RCC 7860 (cell line): Measurements from ENCODE around the gene POLR2L.
A peak's percentile ranks its signal among the peaks of the same experiment; 100 is the strongest.

Source experiments
- DNase-seq: peaks from one replicate; pipeline ENCODE4 v3.0.0-alpha.2; 2015; ENCODE audit warnings: low spot score
- FAIRE-seq: peaks from 2 replicates; lab custom pipeline; 2012; peaks lifted over from hg19 to GRCh38; lab: Jason Lieb, UNC

POLR2L gene

GRCh38 chr11:813456-814096, 28.8 kb downstream of the POLR2L start:
- FAIRE-seq (no peak), DNase-seq (no peak)

GRCh38 chr11:813072-813455, 29.3 kb downstream of the POLR2L start:
- DNase-seq = no peak
- no peak for FAIRE-seq

- no peak for FAIRE-seq
- DNase-seq = no peak
These were observed 29.9 kb downstream of the POLR2L start for GRCh38 chr11:812390-812789.

GRCh38 chr11:811446-812245, 30.7 kb downstream of the POLR2L start:
- FAIRE-seq = no peak
- DNase-seq = no peak

GRCh38 chr11:810040-810567, 32.2 kb downstream of the POLR2L start:
- no peak for DNase-seq
- FAIRE-seq = no peak

GRCh38 chr11:809287-810039, 32.9 kb downstream of the POLR2L start, which contains the start of gene RPLP2:
Gene RPLP2 (plus strand): TSS chr11:809967. CDS start chr11:810235, 268 bp downstream.
- peak; percentile 86 for DNase-seq
- no peak for FAIRE-seq

- no peak for FAIRE-seq
- peak; percentile 70 for DNase-seq
These were observed 33.7 kb downstream of the POLR2L start for GRCh38 chr11:808427-809286.

- FAIRE-seq (no peak), DNase-seq (no peak)
These were observed 37.7 kb downstream of the POLR2L start for GRCh38 chr11:804599-804964.

GRCh38 chr11:803770-804598, 38.3 kb downstream of the POLR2L start:
- DNase-seq = no peak
- no peak for FAIRE-seq

- no peak for FAIRE-seq
- no peak for DNase-seq
These were observed 38.9 kb downstream of the POLR2L start for GRCh38 chr11:803467-803742.

- no peak for FAIRE-seq
- DNase-seq = no peak
These were observed 39.4 kb downstream of the POLR2L start for GRCh38 chr11:802693-803466.

GRCh38 chr11:802018-802617, 40.2 kb downstream of the POLR2L start:
- FAIRE-seq (no peak), DNase-seq (no peak)

- FAIRE-seq = no peak
- DNase-seq = no peak
These were observed 41.1 kb downstream of the POLR2L start for GRCh38 chr11:801097-801780.

GRCh38 chr11:800473-800872, 41.9 kb downstream of the POLR2L start:
- FAIRE-seq (no peak), DNase-seq (no peak)

GRCh38 chr11:799641-800316, 42.5 kb downstream of the POLR2L start:
- DNase-seq (no peak), FAIRE-seq (no peak)

- no peak for FAIRE-seq
- DNase-seq = peak; percentile 41
These were observed 44.1 kb downstream of the POLR2L start, which contains the start of gene SLC25A22 for GRCh38 chr11:798093-798713. Gene SLC25A22 (minus strand): TSS chr11:798281. CDS start chr11:795006, 3,275 bp downstream.
